GM19193 (cell line): ENCODE results near the gene NDUFS2.

Experiments
- POLR2A ChIP-seq: IDR thresholded peaks from 4 replicates; pipeline ENCODE4 v1.6.1; 2011; ENCODE audit not compliant: insufficient read depth, insufficient read length; ENCODE audit errors: extremely low read depth

The NDUFS2 gene

GRCh38 chr1:161218301-161219077 lies 16.3 kb downstream of the NDUFS2 start:
- TF ChIP-seq POLR2A = no peak

GRCh38 chr1:161219078-161219892 lies 17.1 kb downstream of the NDUFS2 start:
- no peak for TF ChIP-seq POLR2A

GRCh38 chr1:161220002-161220401 lies 17.8 kb downstream of the NDUFS2 start:
- TF ChIP-seq POLR2A = no peak

- TF ChIP-seq POLR2A = no peak
Measured at GRCh38 chr1:161222175-161223019, 20.2 kb downstream of the NDUFS2 start.

- no peak for TF ChIP-seq POLR2A
Measured at GRCh38 chr1:161223805-161224694, 21.9 kb downstream of the NDUFS2 start.

GRCh38 chr1:161225178-161225533 lies 23.0 kb downstream of the NDUFS2 start:
- no peak for TF ChIP-seq POLR2A

GRCh38 chr1:161225534-161226319 lies 23.6 kb downstream of the NDUFS2 start, which contains the start of gene TOMM40L:
TSS of gene TOMM40L (plus strand) at chr1:161226060. CDS start at chr1:161226490, 430 bp downstream.
- TF ChIP-seq POLR2A = peak; percentile 65

- no peak for TF ChIP-seq POLR2A
Measured at GRCh38 chr1:161226320-161226711, 24.1 kb downstream of the NDUFS2 start.

- no peak for TF ChIP-seq POLR2A
Measured at GRCh38 chr1:161226759-161227158, 24.6 kb downstream of the NDUFS2 start.

GRCh38 chr1:161227196-161227871 lies 25.2 kb downstream of the NDUFS2 start:
- no peak for TF ChIP-seq POLR2A

- TF ChIP-seq POLR2A = no peak
Measured at GRCh38 chr1:161228032-161228431, 25.9 kb downstream of the NDUFS2 start.

- TF ChIP-seq POLR2A = no peak
Measured at GRCh38 chr1:161229896-161230295, 27.7 kb downstream of the NDUFS2 start.

GRCh38 chr1:161230762-161231161 lies 28.6 kb downstream of the NDUFS2 start:
- no peak for TF ChIP-seq POLR2A
